DMS153 (cell line): Measurements from ENCODE around the gene FRAS1.
"Not testable (repeated sequence)": the region's sequence is repeated elsewhere in the genome, so short reads cannot be mapped to it uniquely, and the experiment has no call there.

Experiments
- DNase-seq: peaks from one replicate; lab custom pipeline; 2025; lab: John Stamatoyannopoulos, UW

FRAS1 gene

GRCh38 chr4:78325271-78326157 is 268.4 kb downstream of the FRAS1 start:
- no peak for DNase-seq

GRCh38 chr4:78328591-78328990 is 271.5 kb downstream of the FRAS1 start:
- DNase-seq, result not testable (repeated sequence)

- no peak for DNase-seq
Observed at GRCh38 chr4:78331186-78331585, 274.1 kb downstream of the FRAS1 start.

GRCh38 chr4:78331965-78332364 is 274.8 kb downstream of the FRAS1 start:
- DNase-seq, result no peak

- no peak for DNase-seq
Observed at GRCh38 chr4:78332976-78333375, 275.9 kb downstream of the FRAS1 start.

GRCh38 chr4:78336093-78336943 is 279.2 kb downstream of the FRAS1 start:
- no peak for DNase-seq

- no peak for DNase-seq
Observed at GRCh38 chr4:78337244-78338020, 280.3 kb downstream of the FRAS1 start.

- no peak for DNase-seq
Observed at GRCh38 chr4:78342125-78342524, 285.0 kb downstream of the FRAS1 start.

- no peak for DNase-seq
Observed at GRCh38 chr4:78343682-78344081, 286.6 kb downstream of the FRAS1 start.

GRCh38 chr4:78345237-78345636 is 288.1 kb downstream of the FRAS1 start:
- no peak for DNase-seq

- DNase-seq, result no peak
Observed at GRCh38 chr4:78346222-78346621, 289.1 kb downstream of the FRAS1 start.

GRCh38 chr4:78347527-78347926 is 290.4 kb downstream of the FRAS1 start:
- DNase-seq, result no peak

GRCh38 chr4:78353921-78354320 is 296.8 kb downstream of the FRAS1 start:
- no peak for DNase-seq

GRCh38 chr4:78354782-78355181 is 297.7 kb downstream of the FRAS1 start:
- DNase-seq, result no peak

- DNase-seq, result no peak
Observed at GRCh38 chr4:78355306-78355705, 298.2 kb downstream of the FRAS1 start.

- no peak for DNase-seq
Observed at GRCh38 chr4:78356251-78356786, 299.2 kb downstream of the FRAS1 start.

- no peak for DNase-seq
Observed at GRCh38 chr4:78357122-78357521, 300.0 kb downstream of the FRAS1 start.

- DNase-seq, result no peak
Observed at GRCh38 chr4:78360466-78360865, 303.3 kb downstream of the FRAS1 start.

- peak; percentile 26 for DNase-seq
Observed at GRCh38 chr4:78361621-78362120, 304.5 kb downstream of the FRAS1 start.

GRCh38 chr4:78362310-78362709 is 305.2 kb downstream of the FRAS1 start:
- DNase-seq, result no peak

- DNase-seq, result no peak
Observed at GRCh38 chr4:78363031-78363570, 306.0 kb downstream of the FRAS1 start.
